COR-L47 (cell line): ENCODE data around the gene DDA1.
"Not testable (repeated sequence)": the region's sequence is repeated elsewhere in the genome, so short reads cannot be mapped to it uniquely, and the experiment has no call there.

ENCODE experiments used
- DNase-seq: peaks from one replicate; lab custom pipeline; 2025; lab: John Stamatoyannopoulos, UW

The DDA1 gene

GRCh38 chr19:17309198-17309964, at the start of gene DDA1:
Gene DDA1 (plus strand): TSS chr19:17309563. CDS start chr19:17309655, 92 bp downstream.
- peak; percentile 100 for DNase-seq

GRCh38 chr19:17259934-17260333, 49.4 kb upstream of the DDA1 start:
- DNase-seq = no peak

DNA sequence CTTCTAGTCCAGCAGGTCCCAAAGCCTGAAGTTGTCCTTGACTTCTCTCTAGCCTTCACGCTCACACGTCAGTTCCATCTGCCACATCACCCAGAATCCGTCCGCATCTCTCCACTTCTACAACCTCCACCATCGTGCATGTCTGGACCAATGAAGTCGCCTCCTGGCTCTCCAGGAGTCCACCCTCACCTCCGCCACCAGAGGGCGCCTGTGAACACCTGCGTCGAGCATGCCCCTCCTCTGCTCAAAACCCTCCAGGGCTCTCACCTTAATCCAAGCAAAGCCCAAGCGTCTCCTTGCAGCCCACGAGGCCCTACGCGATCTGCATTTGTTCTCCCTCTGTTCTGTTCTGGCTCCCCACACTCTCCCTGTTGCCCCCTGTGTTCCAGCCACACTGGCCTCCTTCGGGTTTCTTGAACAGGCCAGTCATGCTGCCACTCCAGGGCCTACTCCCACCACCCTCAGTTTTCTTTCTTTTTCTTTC, 48.5 kb upstream of the DDA1 start:
- DNase-seq = peak; percentile 77

- DNase-seq = no peak
Observed at GRCh38 chr19:17262557-17262956, 46.8 kb upstream of the DDA1 start.

- no peak for DNase-seq
Observed at GRCh38 chr19:17263712-17264640, 45.4 kb upstream of the DDA1 start.

DNA sequence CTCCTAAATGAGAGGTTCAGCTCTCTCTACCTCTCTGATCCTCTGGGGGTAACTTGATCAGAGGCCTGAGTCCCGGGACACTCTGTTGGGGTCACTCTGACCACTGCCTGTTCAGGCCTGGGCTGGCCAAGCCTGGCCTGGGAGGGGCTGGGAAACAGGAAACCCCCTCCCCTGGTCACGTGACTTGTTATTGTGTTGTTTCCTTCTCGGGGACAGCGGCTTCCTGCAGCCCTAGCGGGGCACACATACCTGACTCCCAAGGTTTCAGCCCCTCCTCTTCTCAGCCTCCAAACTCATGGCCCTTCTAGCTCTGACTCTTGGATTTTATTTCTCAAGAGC, 44.8 kb upstream of the DDA1 start, which contains the start of gene USHBP1:
Gene USHBP1 (minus strand): TSS at position 105 of the 339 bp plus-strand sequence. CDS start 446 bp downstream, outside the sequence.
- DNase-seq = no peak

- no peak for DNase-seq
Observed at GRCh38 chr19:17266026-17266425, 43.3 kb upstream of the DDA1 start.

- DNase-seq = no peak
Observed at GRCh38 chr19:17266589-17266974, 42.8 kb upstream of the DDA1 start.

GRCh38 chr19:17266975-17267788, 42.2 kb upstream of the DDA1 start, which contains the start of gene BABAM1:
Gene BABAM1 (plus strand): TSS chr19:17267443. CDS start chr19:17268807, 1,364 bp downstream.
- DNase-seq = peak; percentile 96

- DNase-seq = no peak
Observed at GRCh38 chr19:17268754-17269153, 40.6 kb upstream of the DDA1 start.

DNA sequence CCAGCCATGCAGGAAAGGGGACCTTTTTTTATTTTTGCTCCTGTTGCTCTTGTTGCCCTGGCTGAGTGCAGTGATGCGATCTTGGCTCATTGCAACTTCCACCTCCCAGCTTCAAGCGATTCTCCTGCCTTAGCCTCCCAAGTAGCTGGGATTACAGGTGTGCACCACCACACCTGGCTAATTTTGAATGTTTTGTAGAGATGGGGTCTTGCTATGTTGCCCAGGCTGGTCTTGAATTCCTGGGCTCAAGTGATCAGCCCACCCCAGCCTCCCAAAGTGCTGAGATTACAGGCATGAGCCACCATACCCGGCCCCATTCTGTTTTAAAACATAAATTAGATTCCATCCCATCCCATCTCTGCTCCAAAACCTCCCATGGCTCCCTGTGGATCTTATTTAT, 34.5 kb upstream of the DDA1 start:
- not testable (repeated sequence) for DNase-seq

DNA sequence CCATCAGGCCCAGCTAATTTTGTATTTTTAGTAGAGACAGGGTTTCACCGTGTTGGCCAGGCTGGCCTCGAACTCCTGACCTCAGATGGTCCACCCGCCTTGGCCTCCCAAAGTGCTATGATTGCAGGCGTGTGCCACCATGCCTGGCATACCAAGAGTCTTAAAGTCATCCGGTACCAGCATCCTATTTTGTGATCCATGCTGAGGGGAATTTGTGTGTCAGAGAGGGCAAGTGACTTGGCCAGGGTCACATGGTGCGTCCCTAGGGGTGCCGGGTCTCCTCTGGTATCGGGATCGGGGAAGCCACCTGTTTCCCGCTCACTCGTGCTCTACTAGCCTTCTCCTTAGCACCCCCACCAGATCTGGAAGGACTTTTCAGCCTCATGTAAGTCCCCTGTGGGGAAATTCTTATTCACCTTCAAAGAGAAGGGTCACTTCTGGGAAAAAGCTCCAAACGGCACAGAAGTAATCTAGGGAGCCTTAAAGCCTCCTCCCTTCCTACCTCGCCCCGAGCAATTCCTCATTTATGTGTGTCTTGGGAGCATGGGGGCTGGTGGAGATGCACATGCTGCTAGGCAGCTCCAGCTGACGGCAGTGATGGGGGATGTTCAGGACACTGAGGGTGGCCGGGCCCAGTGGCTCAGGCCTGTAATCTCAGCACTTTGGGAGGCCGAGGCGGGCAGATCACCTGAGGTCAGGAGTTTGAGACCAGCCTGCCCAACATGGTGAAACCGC, 33.8 kb upstream of the DDA1 start:
- no peak for DNase-seq

GRCh38 chr19:17279436-17279835, 29.9 kb upstream of the DDA1 start:
- DNase-seq = no peak

DNA sequence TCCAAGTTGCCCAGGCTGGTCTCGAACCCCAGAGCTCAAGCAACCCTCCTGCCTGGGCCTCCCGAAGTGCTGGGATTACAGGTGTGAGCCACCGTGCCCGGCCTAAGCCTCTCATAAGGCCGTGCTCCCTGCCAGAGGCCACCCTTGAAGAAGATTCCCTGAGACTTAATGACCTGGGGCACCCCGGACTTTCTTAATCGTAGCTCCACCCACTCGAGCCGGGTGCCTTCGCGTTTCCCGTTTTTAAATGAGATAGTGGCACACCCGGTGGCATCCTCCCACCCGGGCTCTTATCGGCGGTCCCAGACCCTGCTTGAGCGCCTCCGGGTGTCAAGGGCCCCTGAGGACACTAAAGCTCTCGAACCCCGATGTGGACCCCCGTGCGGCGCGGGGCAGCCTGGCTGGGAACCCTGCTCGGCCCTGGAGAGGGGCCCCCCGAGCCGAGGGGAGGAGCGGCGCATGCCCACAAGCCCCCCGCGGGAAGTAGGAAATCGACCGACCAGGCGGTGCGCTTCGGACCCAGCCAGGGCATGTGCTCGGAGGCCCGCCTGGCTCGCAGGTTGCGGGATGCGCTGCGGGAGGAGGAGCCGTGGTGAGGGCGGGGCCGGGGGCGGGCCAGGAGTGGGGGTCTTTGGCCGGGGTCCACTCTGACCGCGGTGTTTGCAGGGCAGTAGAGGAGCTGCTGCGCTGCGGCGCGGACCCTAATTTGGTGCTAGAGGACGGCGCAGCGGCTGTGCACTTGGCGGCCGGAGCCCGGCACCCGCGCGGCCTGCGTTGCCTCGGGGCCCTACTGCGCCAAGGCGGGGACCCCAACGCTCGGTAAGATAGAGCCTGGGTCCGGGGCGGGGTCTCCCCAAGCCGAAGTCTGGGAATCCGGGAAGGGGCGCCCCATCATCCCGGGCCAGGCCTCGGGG, 27.7 kb upstream of the DDA1 start, which contains the start of gene ANKLE1:
Gene ANKLE1 (plus strand): TSS at position 511 of the 914 bp plus-strand sequence. CDS start 20 bp downstream, at position 531.
- no peak for DNase-seq

DNA sequence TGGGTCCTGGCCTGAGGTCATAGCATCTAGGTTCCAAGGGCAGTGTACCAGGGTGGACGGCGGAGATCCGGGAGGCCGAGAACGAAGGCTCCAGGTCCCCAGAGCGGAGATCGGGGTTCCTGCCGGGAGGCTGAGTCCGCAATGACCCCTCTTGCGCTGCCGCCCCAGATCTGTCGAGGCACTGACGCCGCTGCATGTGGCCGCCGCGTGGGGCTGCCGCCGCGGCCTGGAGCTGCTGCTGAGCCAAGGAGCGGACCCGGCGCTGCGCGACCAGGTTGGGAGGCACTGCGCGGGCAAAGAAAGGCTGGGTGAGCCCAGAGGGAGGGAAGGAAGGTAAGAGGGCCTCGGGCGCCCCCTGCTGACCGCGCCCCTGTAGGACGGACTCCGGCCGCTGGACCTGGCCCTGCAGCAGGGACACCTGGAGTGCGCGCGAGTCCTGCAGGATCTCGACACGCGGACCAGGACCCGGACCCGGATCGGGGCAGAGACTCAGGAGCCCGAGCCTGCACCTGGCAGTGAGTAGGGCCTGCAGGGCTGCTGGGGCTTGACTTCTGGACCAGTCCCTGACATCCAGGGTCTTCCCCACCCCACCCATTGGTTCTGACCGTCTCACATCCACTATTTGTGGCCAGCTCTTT, 26.8 kb upstream of the DDA1 start:
- peak; percentile 82 for DNase-seq

DNA sequence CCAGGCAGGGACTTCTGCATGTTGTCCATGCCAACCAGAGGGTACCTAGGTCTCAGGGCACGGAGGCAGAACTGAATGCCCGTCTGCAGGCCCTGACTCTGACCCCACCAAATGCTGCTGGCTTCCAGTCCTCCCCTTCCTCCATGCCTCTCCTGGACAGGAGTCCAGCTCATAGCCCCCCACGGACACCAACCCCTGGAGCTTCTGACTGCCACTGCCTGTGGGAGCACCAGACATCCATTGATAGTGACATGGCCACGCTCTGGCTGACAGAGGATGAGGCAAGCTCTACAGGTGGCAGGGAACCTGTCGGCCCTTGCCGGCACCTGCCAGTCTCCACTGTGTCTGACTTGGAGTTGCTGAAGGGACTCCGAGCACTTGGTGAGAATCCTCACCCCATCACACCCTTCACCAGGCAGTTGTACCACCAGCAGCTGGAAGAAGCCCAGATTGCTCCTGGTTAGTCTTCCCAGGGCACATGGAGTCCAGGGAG, 25.8 kb upstream of the DDA1 start:
- DNase-seq = no peak

GRCh38 chr19:17285415-17286135, 23.8 kb upstream of the DDA1 start:
- DNase-seq = no peak

DNA sequence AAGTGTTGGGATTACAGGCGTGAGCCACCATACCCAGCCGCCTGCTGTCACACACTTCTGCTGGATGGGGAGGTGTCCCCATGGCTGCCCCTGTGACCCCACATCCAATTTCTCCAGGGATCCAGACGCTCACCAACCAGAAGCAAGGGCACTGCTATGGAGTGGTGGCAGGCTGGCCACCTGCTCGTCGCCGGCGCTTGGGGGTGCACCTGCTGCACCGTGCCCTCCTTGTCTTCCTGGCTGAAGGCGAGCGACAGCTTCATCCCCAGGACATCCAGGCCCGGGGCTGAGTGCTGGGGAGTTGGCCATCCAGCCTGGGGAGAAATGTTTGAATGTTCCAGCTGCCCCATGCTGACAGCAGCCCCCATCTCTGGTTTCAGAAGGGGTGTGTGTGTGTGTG, 23.1 kb upstream of the DDA1 start:
- DNase-seq = no peak

- no peak for DNase-seq
Observed at GRCh38 chr19:17286752-17287151, 22.6 kb upstream of the DDA1 start.
